Neural cell (in vitro differentiated cells): ENCODE measurements around the gene INO80. TPM values are rescaled to one million over a fixed set of nuclear protein-coding genes. Genes with fewer than 3 reads are reported as not detected.

Source experiments
- H2AFZ ChIP-seq: fragments of 200-600, 300-800 bp; sonication (generic), shearing (Covaris generic); 2 replicates; pipeline ENCODE4 v1.6.0; 2014; ENCODE audit warnings: low read depth, mild to moderate bottlenecking, antibody characterized with exemption, low read length, moderate library complexity
- H3F3A ChIP-seq: fragments of 200-600 bp; shearing (Covaris generic); 2 replicates; pipeline ENCODE4 v1.6.1; 2016; ENCODE audit warnings: mild to moderate bottlenecking, moderate library complexity, mixed read lengths, antibody characterized with exemption, low read length; ENCODE audit not compliant: insufficient read depth, poor library complexity, severe bottlenecking
- H3K27ac ChIP-seq: fragments of 200-600, 300-800 bp; sonication (generic), shearing (Covaris generic); 2 replicates; pipeline ENCODE4 v1.5.1; 2014; ENCODE audit warnings: mild to moderate bottlenecking, low read length, moderate library complexity
- H3K27me3 ChIP-seq: fragments of 300-800, 200-600 bp; sonication (generic), shearing (Covaris generic); 2 replicates; pipeline ENCODE4 v1.6.0; 2014; ENCODE audit warnings: mild to moderate bottlenecking, low read depth, low read length, moderate library complexity; ENCODE audit not compliant: insufficient read depth
- H3K36me3 ChIP-seq: fragments of 300-800, 200-600 bp; sonication (generic), shearing (Covaris generic); 2 replicates; pipeline ENCODE4 v1.5.1; 2014; ENCODE audit warnings: mild to moderate bottlenecking, antibody characterized with exemption, low read length, moderate library complexity; ENCODE audit not compliant: insufficient read depth
- H3K4me2 ChIP-seq: fragments of 300-800, 200-600 bp; sonication (generic), shearing (Covaris generic); 2 replicates; pipeline ENCODE4 v1.6.0; 2014; ENCODE audit warnings: mild to moderate bottlenecking, low read length
- H3K4me3 ChIP-seq: fragments of 300-800, 200-600 bp; sonication (generic), shearing (Covaris generic); 2 replicates; pipeline ENCODE4 v1.5.1; 2014; ENCODE audit warnings: mild to moderate bottlenecking, low read length, moderate library complexity
- H3K79me2 ChIP-seq: fragments of 200-600 bp; shearing (Covaris generic); replicated peaks from 2 replicates; pipeline ENCODE4 v1.6.0; 2014; ENCODE audit warnings: mild to moderate bottlenecking, low read length, moderate library complexity; ENCODE audit not compliant: insufficient read depth
- H3K9ac ChIP-seq: fragments of 300-800, 200-600 bp; sonication (generic), shearing (Covaris generic); 2 replicates; pipeline ENCODE4 v1.6.1; 2016; ENCODE audit warnings: mild to moderate bottlenecking, low read length, mixed read lengths
- H3K9me2 ChIP-seq: fragments of 200-600 bp; shearing (Covaris generic); 2 replicates; pipeline ENCODE4 v1.6.1; 2016; ENCODE audit warnings: mild to moderate bottlenecking, low read length, mixed read lengths; ENCODE audit not compliant: insufficient read depth
- H3K9me3 ChIP-seq: fragments of 200-600, 300-800 bp; sonication (generic), shearing (Covaris generic); 2 replicates; pipeline ENCODE4 v1.6.1; 2016; ENCODE audit warnings: mild to moderate bottlenecking, mixed run types, low read length, moderate library complexity, mixed read lengths
- H4K20me1 ChIP-seq: fragments of 200-600 bp; shearing (Covaris generic); 2 replicates; pipeline ENCODE4 v1.6.1; 2016; ENCODE audit warnings: mild to moderate bottlenecking, mixed run types; ENCODE audit not compliant: insufficient read depth
- EP300 ChIP-seq: fragments of 450-650 bp; conservative IDR thresholded peaks from 2 replicates; pipeline ENCODE4 v1.6.1; 2014; ENCODE audit warnings: antibody characterized with exemption, mild to moderate bottlenecking, moderate library complexity; ENCODE audit not compliant: poor library complexity, severe bottlenecking
- EZH2 ChIP-seq: fragments of 200-600, 300-800 bp; shearing (Covaris generic), sonication (generic); IDR thresholded peaks from 2 replicates; pipeline ENCODE4 v1.6.1; 2014; ENCODE audit warnings: antibody characterized with exemption, low read length, borderline replicate concordance, mild to moderate bottlenecking; ENCODE audit not compliant: insufficient read depth, poor library complexity, severe bottlenecking
- MXI1 ChIP-seq: fragments of 450-650 bp; conservative IDR thresholded peaks from 2 replicates; pipeline ENCODE4 v1.6.1; 2014; ENCODE audit warnings: antibody characterized with exemption, mild to moderate bottlenecking; ENCODE audit not compliant: poor library complexity, severe bottlenecking
- POLR2AphosphoS5 ChIP-seq: IDR thresholded peaks from 2 replicates; pipeline ENCODE4 v1.6.1; 2012
- RAD21 ChIP-seq: fragments of 450-650 bp; conservative IDR thresholded peaks from 2 replicates; pipeline ENCODE4 v1.6.1; 2014; ENCODE audit warnings: antibody characterized with exemption, mild to moderate bottlenecking, moderate library complexity
- SMC3 ChIP-seq: fragments of 450-650 bp; conservative IDR thresholded peaks from 2 replicates; pipeline ENCODE4 v1.6.1; 2014; ENCODE audit warnings: antibody characterized with exemption, mild to moderate bottlenecking, moderate library complexity; ENCODE audit not compliant: poor library complexity
- TAF1 ChIP-seq: IDR thresholded peaks from 2 replicates; pipeline ENCODE4 v1.6.1; 2012; ENCODE audit warnings: low read depth
- polyA plus RNA-seq: library from polyadenylated mRNA; depleted of rRNA; stranded (reverse); fragments of >200 nt; gene quantifications from 2 replicates; pipeline ENCODE4 v1.2.3, GENCODE V29; 2014
- TF ChIP-seq, protein P1 (sequence below): IDR thresholded peaks from 2 replicates; pipeline ENCODE4 v1.6.1; 2012; ENCODE audit warnings: borderline replicate concordance
- TF ChIP-seq, protein P2 (sequence below): fragments of 450-650 bp; IDR thresholded peaks from 2 replicates; pipeline ENCODE4 v1.5.1; 2014; ENCODE audit warnings: antibody characterized with exemption, mild to moderate bottlenecking, moderate library complexity; ENCODE audit not compliant: poor library complexity, severe bottlenecking

Gene INO80
- polyA plus RNA-seq, 1 donor from 2014 or later, result 8.4 TPM

DNA sequence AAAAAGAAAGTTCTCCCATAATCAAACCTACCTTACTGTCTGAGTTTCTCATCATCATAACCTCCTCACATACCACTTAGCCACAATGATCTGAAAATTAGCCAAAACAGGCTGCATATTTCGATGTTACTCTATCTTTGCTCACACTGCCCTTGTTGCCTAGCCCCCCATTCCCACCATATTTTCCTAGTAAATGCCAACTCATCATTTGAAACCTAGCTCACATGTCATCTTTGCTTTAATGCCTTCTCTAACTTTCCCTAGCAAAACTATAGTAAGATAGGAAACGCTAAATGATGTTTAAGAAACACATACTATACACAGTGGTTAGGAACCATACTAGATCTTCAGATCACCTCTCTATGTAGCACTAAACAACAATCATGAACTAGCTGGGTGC, 64.9 kb downstream of the INO80 start:
- H3K4me2 ChIP-seq, result no peak overlapping the region
- peaks cover 5% of the 10 kb centered on the region for H3K36me3 ChIP-seq

DNA sequence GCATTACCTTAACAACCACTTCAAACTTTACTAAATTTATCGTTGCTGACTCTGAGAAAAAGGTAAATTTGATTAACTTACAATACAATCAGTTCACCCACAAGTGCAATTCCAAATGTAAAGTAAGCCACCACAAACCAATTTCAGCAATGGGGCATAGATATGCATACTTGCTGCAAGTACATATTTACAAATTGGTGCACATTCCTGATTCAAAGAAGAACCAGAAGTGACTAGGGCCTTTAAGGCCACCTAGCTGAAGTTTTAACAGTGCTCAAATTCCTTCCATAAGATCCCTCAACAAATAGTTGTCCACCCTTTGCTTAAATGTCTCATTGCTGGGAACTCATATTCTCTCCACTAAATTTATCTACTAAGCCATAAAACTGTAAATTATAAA, 67.2 kb downstream of the INO80 start:
- Histone ChIP-seq H2AFZ (no peak overlapping the region), H3K36me3 (peaks cover 9% of the 10 kb centered on the region), H3K27me3 (no peaks in the 10 kb centered on the region)

More for the DNA sequence above, 64.9 kb downstream of the INO80 start:
- Histone ChIP-seq H3K9ac (no peak overlapping the region), H3K9me3 (no peaks in the 10 kb centered on the region), H3K9me2 (no peaks in the 10 kb centered on the region), H2AFZ (no peak overlapping the region), H3K79me2 (no peaks in the 10 kb centered on the region), H3K27ac (no peak overlapping the region), H3F3A (no peaks in the 10 kb centered on the region), H4K20me1 (no peaks in the 10 kb centered on the region), H3K27me3 (no peaks in the 10 kb centered on the region), H3K4me3 (no peak overlapping the region)
- TF ChIP-seq, protein P1, sequence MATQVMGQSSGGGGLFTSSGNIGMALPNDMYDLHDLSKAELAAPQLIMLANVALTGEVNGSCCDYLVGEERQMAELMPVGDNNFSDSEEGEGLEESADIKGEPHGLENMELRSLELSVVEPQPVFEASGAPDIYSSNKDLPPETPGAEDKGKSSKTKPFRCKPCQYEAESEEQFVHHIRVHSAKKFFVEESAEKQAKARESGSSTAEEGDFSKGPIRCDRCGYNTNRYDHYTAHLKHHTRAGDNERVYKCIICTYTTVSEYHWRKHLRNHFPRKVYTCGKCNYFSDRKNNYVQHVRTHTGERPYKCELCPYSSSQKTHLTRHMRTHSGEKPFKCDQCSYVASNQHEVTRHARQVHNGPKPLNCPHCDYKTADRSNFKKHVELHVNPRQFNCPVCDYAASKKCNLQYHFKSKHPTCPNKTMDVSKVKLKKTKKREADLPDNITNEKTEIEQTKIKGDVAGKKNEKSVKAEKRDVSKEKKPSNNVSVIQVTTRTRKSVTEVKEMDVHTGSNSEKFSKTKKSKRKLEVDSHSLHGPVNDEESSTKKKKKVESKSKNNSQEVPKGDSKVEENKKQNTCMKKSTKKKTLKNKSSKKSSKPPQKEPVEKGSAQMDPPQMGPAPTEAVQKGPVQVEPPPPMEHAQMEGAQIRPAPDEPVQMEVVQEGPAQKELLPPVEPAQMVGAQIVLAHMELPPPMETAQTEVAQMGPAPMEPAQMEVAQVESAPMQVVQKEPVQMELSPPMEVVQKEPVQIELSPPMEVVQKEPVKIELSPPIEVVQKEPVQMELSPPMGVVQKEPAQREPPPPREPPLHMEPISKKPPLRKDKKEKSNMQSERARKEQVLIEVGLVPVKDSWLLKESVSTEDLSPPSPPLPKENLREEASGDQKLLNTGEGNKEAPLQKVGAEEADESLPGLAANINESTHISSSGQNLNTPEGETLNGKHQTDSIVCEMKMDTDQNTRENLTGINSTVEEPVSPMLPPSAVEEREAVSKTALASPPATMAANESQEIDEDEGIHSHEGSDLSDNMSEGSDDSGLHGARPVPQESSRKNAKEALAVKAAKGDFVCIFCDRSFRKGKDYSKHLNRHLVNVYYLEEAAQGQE, result no peak
- TF ChIP-seq TAF1, result no peak
- TF ChIP-seq, protein P2, sequence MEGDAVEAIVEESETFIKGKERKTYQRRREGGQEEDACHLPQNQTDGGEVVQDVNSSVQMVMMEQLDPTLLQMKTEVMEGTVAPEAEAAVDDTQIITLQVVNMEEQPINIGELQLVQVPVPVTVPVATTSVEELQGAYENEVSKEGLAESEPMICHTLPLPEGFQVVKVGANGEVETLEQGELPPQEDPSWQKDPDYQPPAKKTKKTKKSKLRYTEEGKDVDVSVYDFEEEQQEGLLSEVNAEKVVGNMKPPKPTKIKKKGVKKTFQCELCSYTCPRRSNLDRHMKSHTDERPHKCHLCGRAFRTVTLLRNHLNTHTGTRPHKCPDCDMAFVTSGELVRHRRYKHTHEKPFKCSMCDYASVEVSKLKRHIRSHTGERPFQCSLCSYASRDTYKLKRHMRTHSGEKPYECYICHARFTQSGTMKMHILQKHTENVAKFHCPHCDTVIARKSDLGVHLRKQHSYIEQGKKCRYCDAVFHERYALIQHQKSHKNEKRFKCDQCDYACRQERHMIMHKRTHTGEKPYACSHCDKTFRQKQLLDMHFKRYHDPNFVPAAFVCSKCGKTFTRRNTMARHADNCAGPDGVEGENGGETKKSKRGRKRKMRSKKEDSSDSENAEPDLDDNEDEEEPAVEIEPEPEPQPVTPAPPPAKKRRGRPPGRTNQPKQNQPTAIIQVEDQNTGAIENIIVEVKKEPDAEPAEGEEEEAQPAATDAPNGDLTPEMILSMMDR, result no peak

More for the DNA sequence above, 67.2 kb downstream of the INO80 start:
- H3K4me3 ChIP-seq, result no peak overlapping the region
- no peak overlapping the region for H3K9ac ChIP-seq
- H3K27ac ChIP-seq, result no peak overlapping the region
- H4K20me1 ChIP-seq, result no peaks in the 10 kb centered on the region
- no peaks in the 10 kb centered on the region for H3K9me2 ChIP-seq
- no peaks in the 10 kb centered on the region for H3F3A ChIP-seq
- H3K79me2 ChIP-seq, result no peaks in the 10 kb centered on the region
- no peak overlapping the region for H3K4me2 ChIP-seq
- TF ChIP-seq, protein P1, result no peak
- TF ChIP-seq RAD21, result no peak
- TF ChIP-seq, protein P2, result no peak
- TF ChIP-seq POLR2AphosphoS5, result no peak
- TF ChIP-seq EZH2, result no peak
- TF ChIP-seq MXI1, result no peak
- TF ChIP-seq TAF1, result no peak
- TF ChIP-seq EP300, result no peak
- TF ChIP-seq SMC3, result no peak
- H3K9me3 ChIP-seq, result no peaks in the 10 kb centered on the region
